Fibroblast of skin of scalp (primary cell): ENCODE data around the gene TMEM198.

Experiments
- DNase-seq: peaks from one replicate; pipeline ENCODE4 v3.0.0-alpha.2; 2013

The TMEM198 gene

DNA sequence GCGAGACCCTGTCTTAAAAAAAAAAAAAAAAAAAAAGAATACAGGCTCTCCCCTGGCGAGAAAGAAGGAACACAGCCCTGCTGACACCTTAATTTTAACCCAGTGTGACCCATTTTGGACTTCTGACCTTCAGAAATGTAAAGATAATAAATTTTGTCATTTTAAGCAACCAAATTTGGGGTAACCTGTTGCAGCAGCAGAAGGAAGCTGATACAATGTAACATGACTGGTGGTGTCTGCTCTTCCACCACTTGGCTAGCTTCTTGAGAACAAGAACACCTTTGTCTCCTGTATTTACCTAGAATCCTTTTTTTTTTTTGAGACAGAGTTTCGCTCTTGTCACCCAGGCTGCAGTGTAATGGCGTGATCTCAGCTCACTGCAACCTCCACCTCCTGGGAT is 47.3 kb downstream of the TMEM198 start:
- DNase-seq: no peak

DNA sequence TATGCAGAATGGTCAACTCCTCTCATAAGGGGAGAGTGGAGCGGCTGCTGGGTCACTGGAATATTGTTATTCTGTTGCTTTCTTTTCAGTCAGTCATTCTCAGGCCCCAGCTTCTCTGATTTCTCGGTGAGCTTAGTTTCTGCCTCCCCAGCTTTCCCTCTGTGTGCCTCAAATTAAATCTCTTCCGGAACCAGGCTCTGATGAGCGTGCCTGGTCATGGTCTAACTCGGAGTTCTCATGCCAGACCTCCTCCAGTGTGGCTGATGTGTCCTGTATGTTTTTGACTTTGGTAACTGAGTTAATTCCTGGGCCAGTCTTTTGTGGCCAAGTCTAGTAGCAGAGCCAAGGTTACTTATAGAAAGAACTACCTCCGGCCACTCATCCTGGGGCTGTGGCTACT is 48.9 kb downstream of the TMEM198 start:
- no peak for DNase-seq

DNA sequence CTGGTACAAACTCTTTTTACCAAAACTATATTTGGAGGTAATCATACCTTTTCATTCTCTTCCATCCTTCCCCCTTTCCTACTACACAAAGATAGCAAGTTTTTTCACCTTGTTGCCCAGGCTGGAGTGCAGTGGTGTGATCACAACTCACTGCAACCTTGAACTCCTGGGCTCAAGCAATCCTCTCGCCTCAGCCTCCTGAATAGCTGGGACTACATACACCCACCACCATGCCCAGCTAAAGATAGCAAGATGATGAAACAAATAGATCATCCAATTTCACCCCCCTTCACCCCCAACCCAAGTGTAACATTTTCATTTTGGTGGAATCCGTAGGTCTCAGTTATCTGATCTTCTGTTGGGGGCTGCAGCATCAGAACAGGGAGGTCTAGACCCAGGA is 49.3 kb downstream of the TMEM198 start:
- no peak for DNase-seq

DNA sequence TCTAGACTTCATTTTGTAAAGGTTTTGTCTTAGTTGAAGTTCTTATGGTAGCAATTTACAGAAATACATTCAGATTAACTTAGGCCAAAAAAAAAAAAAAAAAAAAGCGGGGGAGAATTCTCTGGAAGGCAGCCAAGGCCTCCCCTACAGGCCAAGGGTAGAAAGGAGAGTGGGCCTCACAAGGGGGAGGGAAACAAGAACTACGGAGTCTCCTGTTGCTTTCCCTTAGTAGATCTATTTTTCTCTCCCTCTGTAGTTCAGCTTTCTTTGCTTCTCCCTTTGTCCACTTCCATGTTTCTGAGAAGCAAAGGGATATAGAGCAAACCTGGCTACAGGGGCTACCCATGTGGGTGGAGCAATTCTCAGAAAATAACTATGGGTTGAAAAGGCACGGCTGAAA is 51.4 kb downstream of the TMEM198 start:
- peak; percentile 28 for DNase-seq

DNA sequence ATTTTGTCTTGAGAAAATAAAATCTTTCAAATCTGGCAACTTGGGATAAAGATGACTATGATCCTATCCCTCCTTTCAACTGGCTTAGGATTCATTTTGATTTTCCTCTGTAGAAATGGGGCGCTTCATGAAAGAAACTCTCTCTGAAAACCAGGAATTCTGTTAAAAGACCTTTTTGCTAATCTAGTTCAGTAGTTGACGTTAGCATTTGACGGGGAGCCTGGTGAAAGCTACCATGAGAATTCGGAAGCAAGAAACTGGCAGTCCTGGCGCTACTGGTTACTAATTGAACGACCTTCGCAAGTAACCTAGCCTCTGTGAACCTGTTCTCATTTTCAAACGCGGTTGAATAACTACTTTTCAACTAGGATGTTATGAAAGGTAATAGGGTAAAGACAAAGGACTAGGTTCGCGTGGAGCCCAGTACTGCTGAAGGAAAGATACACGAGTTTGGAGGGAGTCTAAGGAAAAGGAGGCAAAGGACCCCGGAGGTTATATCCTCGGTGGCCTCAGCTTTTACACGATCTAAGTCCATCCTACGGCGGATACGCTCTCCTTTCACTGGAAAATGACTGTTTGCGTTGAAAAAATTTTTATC is 53.2 kb downstream of the TMEM198 start:
- no peak for DNase-seq

DNA sequence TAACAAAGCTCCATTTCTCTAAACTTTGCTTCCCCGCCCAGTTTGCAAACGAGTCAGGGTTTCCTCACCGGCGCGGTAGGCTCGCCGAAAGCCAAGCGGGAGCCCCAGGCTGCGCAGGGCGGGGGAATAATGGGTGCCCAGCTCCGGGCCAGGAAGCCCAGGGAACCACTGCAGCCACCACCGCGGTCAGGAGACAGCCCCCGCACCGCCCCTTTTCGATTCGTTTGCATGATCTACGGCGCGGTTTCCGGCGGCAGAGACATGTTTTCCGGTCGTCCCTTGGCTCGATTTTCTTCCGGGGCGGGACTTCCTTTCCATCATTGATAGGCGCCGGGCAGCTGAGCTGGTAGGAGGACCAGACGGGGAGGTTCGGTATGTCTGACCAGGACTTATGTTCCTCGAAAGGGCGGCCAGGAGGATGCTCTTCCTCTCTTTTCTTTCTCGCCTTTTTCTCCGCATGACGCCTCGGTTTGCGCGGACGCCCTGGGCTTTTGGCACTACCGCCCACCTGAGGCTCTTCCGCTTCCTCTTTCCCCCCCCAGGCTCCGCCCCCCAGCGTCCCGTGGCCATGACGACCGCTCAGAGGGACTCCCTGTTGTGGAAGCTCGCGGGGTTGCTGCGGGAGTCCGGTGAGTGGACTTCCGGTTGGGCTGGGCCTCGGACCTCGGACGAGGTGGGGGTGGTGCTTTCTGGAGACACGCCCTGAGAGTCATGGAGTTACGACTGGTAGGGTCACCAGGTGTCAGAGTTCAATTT is 53.9 kb downstream of the TMEM198 start, which contains the start of gene STK11IP:
Gene STK11IP, plus strand, starts transcription at position 306 of the 756 bp plus-strand sequence. Its CDS starts 263 bp downstream, at position 569.
- DNase-seq: peak; percentile 97

DNA sequence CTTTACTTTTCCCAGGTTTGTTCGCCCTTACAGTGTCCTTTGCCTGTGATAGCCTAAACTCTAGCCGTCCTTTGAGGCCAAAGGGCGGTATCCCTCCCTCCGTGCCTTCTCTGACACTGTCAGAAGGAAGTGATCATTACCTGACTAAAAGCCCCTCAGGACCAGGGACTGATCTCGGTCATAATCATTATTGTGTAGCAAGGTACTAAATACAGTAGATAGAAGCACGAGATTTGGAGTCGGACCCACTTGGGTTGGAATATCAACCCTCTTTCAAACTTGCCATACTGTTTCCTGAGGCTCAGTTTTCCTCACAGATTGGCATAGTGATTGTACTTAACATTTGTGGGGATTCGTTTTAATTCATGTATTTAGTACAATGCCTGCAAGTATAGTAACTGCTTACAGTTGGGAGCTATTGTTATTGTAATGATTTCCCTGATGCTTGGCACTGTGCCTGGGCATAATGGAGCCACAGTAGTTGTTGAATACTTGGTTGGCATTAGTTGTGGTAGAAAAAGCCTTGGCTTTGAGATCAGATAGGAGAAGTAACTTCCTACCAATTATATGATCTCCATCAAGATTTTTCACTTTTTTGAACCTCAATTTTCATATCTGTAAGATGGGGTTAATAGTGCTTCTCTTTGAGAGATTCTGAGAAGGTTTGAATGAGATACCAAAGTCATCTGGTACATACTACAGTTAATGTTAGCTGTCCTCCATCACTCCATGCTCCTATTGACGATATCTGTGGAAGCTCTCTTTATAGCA is 54.7 kb downstream of the TMEM198 start:
- DNase-seq: peak; percentile 10
